ENCODE results near the gene ATG5. TPM values are rescaled to one million over a fixed set of nuclear protein-coding genes. Genes with fewer than 3 reads are reported as not detected.
A peak's percentile ranks its signal among the peaks of the same experiment; 100 is the strongest.

The ATG5 gene
- total RNA-seq, 2 donors from 2014 or later: 42.1 to 48.0 TPM

DNA sequence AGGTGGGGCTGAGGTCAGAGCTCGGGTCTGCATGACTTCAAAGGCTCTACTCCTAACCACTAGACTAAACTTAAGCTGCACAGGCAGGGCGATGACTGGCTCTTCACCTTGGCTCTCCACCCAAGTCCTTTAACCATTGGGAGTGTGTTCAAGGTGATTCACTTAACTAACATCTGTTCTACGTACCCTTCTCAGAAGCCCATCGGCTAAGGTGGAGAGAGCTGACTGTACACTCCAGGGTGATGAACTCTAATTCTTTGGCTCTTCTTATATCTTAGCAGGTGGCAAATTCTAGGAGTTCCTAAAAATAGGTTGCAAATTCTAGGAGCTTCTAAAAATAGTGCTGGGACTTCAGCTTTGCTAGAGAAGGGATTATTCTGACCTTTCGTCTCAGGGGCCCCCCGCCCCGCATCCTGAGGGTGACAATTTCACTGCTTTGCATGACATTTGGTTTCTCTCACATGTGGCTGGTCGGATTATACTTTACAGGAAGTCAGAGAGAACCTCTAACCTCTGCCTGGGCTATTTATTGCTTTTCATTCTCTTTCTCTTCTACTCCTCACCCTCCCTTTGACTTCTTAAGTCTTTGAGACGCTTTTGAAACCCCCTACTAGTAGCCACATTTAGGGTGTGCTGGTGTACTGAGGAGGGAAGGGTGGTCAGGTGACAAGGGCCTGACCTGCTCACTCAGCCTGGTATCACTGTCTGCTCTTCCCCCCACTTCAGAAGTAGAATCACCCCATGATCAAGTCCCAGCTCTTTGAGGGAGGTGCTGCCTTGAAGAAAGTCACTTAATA, 183.9 kb downstream of the ATG5 start:
- Histone ChIP-seq H3K9ac (ENCODE audit: low read depth in 2 of 2, low read length in 2 of 2) (no peak overlapping the region), H3K4me3 (no peak overlapping the region), H3K27ac (no peak overlapping the region), H3K27me3 (no peaks in the 10 kb centered on the region), H3K36me3 (no peaks in the 10 kb centered on the region), H3K4me1 (no peaks in the 10 kb centered on the region), H3K9me3 (no peaks in the 10 kb centered on the region)
- intact Hi-C loops (cut with DNase I): no loop called here
- no peak for DNase-seq
- TF ChIP-seq, protein P1, sequence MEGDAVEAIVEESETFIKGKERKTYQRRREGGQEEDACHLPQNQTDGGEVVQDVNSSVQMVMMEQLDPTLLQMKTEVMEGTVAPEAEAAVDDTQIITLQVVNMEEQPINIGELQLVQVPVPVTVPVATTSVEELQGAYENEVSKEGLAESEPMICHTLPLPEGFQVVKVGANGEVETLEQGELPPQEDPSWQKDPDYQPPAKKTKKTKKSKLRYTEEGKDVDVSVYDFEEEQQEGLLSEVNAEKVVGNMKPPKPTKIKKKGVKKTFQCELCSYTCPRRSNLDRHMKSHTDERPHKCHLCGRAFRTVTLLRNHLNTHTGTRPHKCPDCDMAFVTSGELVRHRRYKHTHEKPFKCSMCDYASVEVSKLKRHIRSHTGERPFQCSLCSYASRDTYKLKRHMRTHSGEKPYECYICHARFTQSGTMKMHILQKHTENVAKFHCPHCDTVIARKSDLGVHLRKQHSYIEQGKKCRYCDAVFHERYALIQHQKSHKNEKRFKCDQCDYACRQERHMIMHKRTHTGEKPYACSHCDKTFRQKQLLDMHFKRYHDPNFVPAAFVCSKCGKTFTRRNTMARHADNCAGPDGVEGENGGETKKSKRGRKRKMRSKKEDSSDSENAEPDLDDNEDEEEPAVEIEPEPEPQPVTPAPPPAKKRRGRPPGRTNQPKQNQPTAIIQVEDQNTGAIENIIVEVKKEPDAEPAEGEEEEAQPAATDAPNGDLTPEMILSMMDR (IDR thresholded peaks at IDR 0.05): no peak

DNA sequence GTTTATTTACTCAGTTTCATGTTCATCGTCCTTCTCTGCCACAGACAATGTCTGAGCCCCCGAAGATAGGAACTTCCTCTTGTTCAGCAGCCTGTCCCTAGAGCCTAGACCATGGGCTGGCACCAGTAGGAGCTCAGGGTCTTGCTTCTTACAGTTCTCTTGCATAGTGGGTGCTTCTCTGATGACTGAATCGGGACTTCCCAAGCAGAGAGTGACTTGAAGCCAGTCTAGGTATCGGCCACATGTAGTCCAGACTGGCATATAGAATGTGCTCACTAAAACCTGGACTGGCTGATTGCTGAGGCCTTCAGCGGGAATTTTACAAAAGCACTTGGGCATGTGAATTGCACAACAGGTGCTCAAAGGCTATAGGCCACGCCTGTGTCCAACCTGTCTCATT, 187.4 kb downstream of the ATG5 start:
- no peaks in the 10 kb centered on the region for H3K27me3 ChIP-seq
- no peak for DNase-seq
- no peaks in the 10 kb centered on the region for H3K9me3 ChIP-seq
- TF ChIP-seq, protein P1 (IDR thresholded peaks at IDR 0.05): no peak
- H3K9ac ChIP-seq (ENCODE audit: low read depth in 2 of 2, low read length in 2 of 2): no peak overlapping the region
- no peaks in the 10 kb centered on the region for H3K36me3 ChIP-seq
- no peak overlapping the region for H3K4me3 ChIP-seq
- intact Hi-C loops (cut with DNase I): no loop called here
- no peaks in the 10 kb centered on the region for H3K4me1 ChIP-seq
- no peak overlapping the region for H3K27ac ChIP-seq

DNA sequence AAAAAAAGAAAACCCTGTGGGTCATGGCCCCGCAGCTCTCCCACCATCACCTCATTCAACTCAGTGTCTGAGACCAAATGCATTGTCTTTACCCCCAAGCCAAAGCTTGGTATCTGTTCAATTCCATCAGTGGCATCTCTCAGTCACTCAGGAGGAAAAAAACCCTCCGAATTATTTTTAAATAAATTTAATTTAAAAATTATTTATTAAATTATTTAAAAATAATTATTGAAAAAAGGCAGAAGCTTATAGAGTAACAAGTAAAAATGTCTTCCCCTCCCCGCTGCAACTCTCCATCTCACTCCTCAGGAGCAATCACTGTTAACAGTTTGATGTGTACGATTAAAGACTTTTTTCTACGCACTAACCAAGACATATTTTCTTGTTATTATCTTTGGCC, 188.7 kb downstream of the ATG5 start:
- no peak for DNase-seq
- no peak overlapping the region for H3K27ac ChIP-seq
- TF ChIP-seq, protein P1 (IDR thresholded peaks at IDR 0.05): no peak
- no peaks in the 10 kb centered on the region for H3K9me3 ChIP-seq
- H3K4me3 ChIP-seq: no peak overlapping the region
- H3K27me3 ChIP-seq: no peaks in the 10 kb centered on the region
- no peaks in the 10 kb centered on the region for H3K36me3 ChIP-seq
- intact Hi-C loops (cut with DNase I): no loop called here
- no peak overlapping the region for H3K9ac ChIP-seq (ENCODE audit: low read depth in 2 of 2, low read length in 2 of 2)
- no peaks in the 10 kb centered on the region for H3K4me1 ChIP-seq

DNA sequence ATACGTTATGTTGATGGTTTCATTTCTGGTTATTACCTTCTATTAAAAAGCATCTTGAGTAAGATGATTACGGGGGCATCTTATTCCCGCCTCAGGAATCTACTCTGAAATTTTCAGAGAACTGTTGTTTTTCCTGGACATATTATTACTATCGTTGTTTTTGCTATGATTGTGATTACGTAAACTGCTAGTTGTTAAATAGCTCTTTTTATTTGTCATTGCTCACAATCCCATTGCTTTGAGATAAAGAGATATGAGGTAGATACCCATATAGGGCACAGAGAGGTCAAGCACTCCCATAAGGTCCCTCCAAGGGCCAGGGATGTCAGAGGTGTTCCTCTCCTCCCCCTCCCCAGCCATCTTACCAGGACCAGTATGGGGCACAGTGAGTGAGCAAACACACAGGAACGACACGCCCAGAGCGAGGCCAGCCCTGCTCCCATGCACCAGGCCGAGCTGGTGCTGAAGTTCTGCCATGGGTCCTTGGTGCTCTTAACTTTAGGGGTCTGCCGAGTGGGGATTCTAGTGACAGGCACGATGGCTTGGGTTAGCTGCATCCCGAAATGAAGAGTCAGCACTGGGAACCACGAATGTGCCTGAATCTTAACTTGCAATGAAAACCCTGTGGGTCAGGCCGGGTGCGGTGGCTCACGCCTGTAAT, 189.5 kb downstream of the ATG5 start:
- Histone ChIP-seq H3K4me1 (no peaks in the 10 kb centered on the region), H3K4me3 (no peak overlapping the region), H3K9me3 (no peaks in the 10 kb centered on the region), H3K27ac (no peak overlapping the region), H3K9ac (ENCODE audit: low read depth in 2 of 2, low read length in 2 of 2) (no peak overlapping the region), H3K36me3 (no peaks in the 10 kb centered on the region), H3K27me3 (no peaks in the 10 kb centered on the region)
- DNase-seq: no peak
- intact Hi-C loops (cut with DNase I): no loop called here
- TF ChIP-seq, protein P1 (IDR thresholded peaks at IDR 0.05): no peak

DNA sequence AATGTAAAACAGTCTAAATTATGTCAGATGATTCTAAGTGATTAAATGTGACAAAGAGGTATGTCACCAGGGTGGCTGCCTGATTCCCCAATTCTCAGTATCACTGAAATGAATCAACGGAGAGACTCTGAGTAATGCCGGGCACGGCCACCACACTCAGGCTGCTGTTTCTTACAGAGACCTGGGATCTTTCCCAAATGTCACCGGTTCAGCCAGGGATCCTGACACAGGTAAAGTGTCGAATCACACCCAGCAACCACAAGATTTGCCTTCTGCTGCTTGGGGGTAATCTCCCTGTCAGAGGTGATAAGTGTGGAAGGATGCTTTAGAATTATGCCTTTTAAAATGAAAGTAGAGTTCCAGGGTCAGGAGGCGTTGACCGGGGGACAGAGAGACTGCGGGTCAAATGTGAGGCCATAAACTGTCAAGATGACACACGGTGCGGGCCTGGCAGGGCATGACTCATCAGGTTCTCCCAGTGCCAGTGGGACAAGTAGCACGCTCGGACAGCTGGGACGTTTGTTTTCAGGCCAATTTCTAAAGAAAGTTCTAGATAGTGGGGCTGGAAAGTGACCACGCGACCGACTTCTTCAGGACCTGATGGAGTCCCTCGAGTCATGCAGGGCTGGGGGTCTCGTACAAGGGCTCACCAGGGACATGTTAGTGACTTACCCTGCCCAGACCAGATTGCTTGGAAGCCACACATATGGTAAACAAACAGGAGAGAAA, 190.5 kb downstream of the ATG5 start:
- no peaks in the 10 kb centered on the region for H3K9me3 ChIP-seq
- H3K27ac ChIP-seq: no peak overlapping the region
- DNase-seq: peak; percentile 60
- H3K36me3 ChIP-seq: no peaks in the 10 kb centered on the region
- intact Hi-C loops (cut with DNase I): no loop called here
- no peak overlapping the region for H3K4me3 ChIP-seq
- no peak overlapping the region for H3K9ac ChIP-seq (ENCODE audit: low read depth in 2 of 2, low read length in 2 of 2)
- H3K4me1 ChIP-seq: no peaks in the 10 kb centered on the region
- TF ChIP-seq, protein P1 (IDR thresholded peaks at IDR 0.05): no peak
- no peaks in the 10 kb centered on the region for H3K27me3 ChIP-seq

Other genes starting within 250 kb of the ATG5 start
- 10 to 100 TPM in 1 of 2 donors, 1 to 10 TPM in 1; 7.2 to 17.6 TPM for gene PRDM1, start 239.4 kb downstream of the ATG5 start, total RNA-seq
- 100 to 1,000 TPM in 1 of 2 donors, 10 to 100 TPM in 1; 80.5 to 102 TPM for gene CRYBG1, start 35.0 kb upstream of the ATG5 start, total RNA-seq

All from colonic mucosa (tissue), 4 donors.